Thoracic aorta (tissue), 2 donors: Measurements from ENCODE around the gene RABEP2. TPM values are rescaled to one million over a fixed set of nuclear protein-coding genes. Genes with fewer than 3 reads are reported as not detected.

Source experiments
- ATAC-seq: fragments of 150-250 bp; one replicate; pipeline ENCODE4 v1.8.0; 2017; ENCODE audit warnings: low read depth; ENCODE audit not compliant: insufficient number of reproducible peaks, low FRiP score
- DNase-seq: peaks from one replicate; pipeline ENCODE4 v3.0.0-alpha.2; 2020; ENCODE audit warnings: low spot score
- H3K27ac ChIP-seq, 2 donors: fragments of 200-600 bp; sonication (generic); 1 replicate in 1 of 2; 2 replicates in 1 of 2; pipeline ENCODE4 v1.5.1; 2016; ENCODE audit warnings: mild to moderate bottlenecking in 2 of 2, moderate library complexity in 2 of 2
- H3K27me3 ChIP-seq: fragments of 200-600 bp; sonication (generic); replicated peaks from 2 replicates; pipeline ENCODE4 v1.6.0; 2016; ENCODE audit warnings: mild to moderate bottlenecking; ENCODE audit not compliant: insufficient read depth
- H3K36me3 ChIP-seq: fragments of 200-600 bp; sonication (generic); one replicate; pipeline ENCODE4 v1.5.1; 2016
- H3K4me1 ChIP-seq, 2 donors: fragments of 200-600 bp; sonication (generic); 1 replicate in 1 of 2; 2 replicates in 1 of 2; pipeline versions ENCODE4 v1.5.1 to v1.6.0; 2016; ENCODE audit warnings: low read depth in 2 of 2, mild to moderate bottlenecking in 1 of 2; ENCODE audit not compliant: control insufficient read depth in 1 of 2
- H3K4me3 ChIP-seq: fragments of 200-600 bp; sonication (generic); 2 replicates; pipeline ENCODE4 v1.5.1; 2016; ENCODE audit warnings: mild to moderate bottlenecking
- H3K9me3 ChIP-seq: fragments of 200-600 bp; sonication (generic); 2 replicates; pipeline ENCODE4 v1.5.1; 2016
- total RNA-seq, 2 donors: library from RNA; depleted of rRNA; stranded (reverse); fragments of >200 nt; gene quantifications; one replicate each; pipeline versions ENCODE4 v1.1.0 to v1.2.3, GENCODE V29; 2016
- TF ChIP-seq, protein P1 (sequence below): fragments of 200-600 bp; sonication (generic); IDR thresholded peaks from one replicate; pipeline ENCODE4 v1.5.1; 2019; ENCODE audit warnings: antibody characterized with exemption

The RABEP2 gene
- total RNA-seq, 2 donors from 2014 or later: 18.3 to 62.0 TPM

DNA sequence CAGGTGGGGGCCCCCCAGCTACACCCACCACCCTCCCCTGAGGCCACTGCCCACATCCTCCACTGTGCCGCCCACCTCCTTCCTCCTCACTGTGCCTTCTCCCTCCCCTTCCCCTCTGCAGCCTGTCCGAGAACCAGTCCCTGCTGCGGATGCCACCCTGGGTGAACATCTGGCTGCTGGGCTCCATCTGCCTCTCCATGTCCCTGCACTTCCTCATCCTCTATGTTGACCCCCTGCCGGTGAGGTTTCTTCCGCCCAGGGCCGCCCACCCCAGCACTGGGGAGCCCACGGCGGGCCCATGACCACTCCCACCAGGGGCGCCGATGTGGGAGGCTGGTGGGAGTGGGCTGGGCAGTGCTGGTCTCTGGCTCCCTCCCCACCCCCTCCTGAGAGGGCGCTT lies 22.1 kb downstream of the RABEP2 start:
- Histone ChIP-seq H3K27me3 (no peaks in the 10 kb centered on the region), H3K9me3 (no peaks in the 10 kb centered on the region), H3K4me1 (no peaks in the 10 kb centered on the region), H3K36me3 (peaks cover 5% of the 10 kb centered on the region), H3K27ac (no peak overlapping the region), H3K4me3 (no peak overlapping the region)
- DNase-seq (no peak), ATAC-seq (no peak)
- TF ChIP-seq, protein P1, sequence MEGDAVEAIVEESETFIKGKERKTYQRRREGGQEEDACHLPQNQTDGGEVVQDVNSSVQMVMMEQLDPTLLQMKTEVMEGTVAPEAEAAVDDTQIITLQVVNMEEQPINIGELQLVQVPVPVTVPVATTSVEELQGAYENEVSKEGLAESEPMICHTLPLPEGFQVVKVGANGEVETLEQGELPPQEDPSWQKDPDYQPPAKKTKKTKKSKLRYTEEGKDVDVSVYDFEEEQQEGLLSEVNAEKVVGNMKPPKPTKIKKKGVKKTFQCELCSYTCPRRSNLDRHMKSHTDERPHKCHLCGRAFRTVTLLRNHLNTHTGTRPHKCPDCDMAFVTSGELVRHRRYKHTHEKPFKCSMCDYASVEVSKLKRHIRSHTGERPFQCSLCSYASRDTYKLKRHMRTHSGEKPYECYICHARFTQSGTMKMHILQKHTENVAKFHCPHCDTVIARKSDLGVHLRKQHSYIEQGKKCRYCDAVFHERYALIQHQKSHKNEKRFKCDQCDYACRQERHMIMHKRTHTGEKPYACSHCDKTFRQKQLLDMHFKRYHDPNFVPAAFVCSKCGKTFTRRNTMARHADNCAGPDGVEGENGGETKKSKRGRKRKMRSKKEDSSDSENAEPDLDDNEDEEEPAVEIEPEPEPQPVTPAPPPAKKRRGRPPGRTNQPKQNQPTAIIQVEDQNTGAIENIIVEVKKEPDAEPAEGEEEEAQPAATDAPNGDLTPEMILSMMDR: no peak

DNA sequence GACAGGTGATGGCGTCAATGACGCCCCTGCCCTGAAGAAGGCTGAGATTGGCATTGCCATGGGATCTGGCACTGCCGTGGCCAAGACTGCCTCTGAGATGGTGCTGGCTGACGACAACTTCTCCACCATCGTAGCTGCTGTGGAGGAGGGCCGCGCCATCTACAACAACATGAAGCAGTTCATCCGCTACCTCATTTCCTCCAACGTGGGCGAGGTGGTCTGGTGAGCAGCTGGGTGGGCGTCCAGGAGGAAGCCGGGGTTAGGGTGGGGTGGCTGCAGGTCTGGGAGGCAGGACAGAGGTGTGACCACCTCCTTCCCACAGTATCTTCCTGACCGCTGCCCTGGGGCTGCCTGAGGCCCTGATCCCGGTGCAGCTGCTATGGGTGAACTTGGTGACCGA lies 23.2 kb downstream of the RABEP2 start:
- TF ChIP-seq, protein P1: no peak
- no peak for DNase-seq
- H3K27me3 ChIP-seq: no peaks in the 10 kb centered on the region
- no peak for ATAC-seq
- H3K4me3 ChIP-seq: no peak overlapping the region
- no peaks in the 10 kb centered on the region for H3K9me3 ChIP-seq
- no peak overlapping the region for H3K27ac ChIP-seq
- no peaks in the 10 kb centered on the region for H3K4me1 ChIP-seq
- H3K36me3 ChIP-seq: peaks cover 5% of the 10 kb centered on the region

DNA sequence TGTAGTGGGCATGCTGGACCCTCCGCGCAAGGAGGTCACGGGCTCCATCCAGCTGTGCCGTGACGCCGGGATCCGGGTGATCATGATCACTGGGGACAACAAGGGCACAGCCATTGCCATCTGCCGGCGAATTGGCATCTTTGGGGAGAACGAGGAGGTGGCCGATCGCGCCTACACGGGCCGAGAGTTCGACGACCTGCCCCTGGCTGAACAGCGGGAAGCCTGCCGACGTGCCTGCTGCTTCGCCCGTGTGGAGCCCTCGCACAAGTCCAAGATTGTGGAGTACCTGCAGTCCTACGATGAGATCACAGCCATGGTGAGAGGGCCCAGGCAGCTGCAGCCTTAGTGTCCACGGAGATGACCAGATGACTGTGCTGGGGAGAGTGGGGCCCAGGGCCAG lies 24.4 kb downstream of the RABEP2 start:
- ATAC-seq (no peak), DNase-seq (no peak)
- H3K27me3 ChIP-seq: no peaks in the 10 kb centered on the region
- no peak overlapping the region for H3K4me3 ChIP-seq
- H3K4me1 ChIP-seq: no peaks in the 10 kb centered on the region
- no peaks in the 10 kb centered on the region for H3K9me3 ChIP-seq
- H3K36me3 ChIP-seq: peaks cover 5% of the 10 kb centered on the region
- H3K27ac ChIP-seq: no peak overlapping the region
- TF ChIP-seq, protein P1: no peak

DNA sequence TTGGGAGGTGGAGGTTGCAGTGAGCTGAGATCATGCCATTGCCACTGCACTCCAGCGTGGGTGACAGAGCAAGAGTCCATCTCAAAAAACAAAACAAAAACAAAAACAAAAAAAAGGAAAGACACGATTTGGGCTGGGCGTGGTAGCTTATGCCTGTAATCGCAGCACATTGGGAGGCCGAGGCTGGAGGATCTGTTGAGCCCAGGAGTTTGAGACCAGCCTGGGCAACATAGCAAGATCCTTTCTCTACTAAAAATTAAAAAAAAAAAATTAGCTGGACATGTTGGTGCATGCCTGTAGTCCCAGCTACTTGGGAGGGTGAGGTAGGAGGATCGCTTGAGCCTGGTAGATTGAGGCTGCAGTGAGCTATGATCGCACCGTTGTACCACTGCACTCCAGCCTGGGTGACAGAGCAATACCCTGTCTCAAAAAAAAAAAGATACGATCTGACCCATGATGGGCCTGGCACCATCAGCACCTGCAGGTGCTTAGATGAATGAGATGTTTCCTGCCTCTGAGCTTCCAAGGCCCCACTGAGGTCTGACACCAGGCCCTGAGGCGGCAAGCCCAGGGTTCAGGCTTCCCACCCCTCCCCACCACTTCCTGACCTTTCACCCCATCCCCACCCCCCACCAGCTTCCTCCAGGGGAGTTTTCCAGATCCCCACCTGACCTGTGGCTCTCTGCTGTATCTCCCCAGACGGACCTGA lies 25.0 kb downstream of the RABEP2 start:
- Histone ChIP-seq H3K27me3 (no peaks in the 10 kb centered on the region), H3K9me3 (no peaks in the 10 kb centered on the region), H3K36me3 (peaks cover 2% of the 10 kb centered on the region), H3K27ac (no peak overlapping the region), H3K4me1 (no peaks in the 10 kb centered on the region), H3K4me3 (no peak overlapping the region)
- DNase-seq (no peak), ATAC-seq (no peak)
- TF ChIP-seq, protein P1: no peak

DNA sequence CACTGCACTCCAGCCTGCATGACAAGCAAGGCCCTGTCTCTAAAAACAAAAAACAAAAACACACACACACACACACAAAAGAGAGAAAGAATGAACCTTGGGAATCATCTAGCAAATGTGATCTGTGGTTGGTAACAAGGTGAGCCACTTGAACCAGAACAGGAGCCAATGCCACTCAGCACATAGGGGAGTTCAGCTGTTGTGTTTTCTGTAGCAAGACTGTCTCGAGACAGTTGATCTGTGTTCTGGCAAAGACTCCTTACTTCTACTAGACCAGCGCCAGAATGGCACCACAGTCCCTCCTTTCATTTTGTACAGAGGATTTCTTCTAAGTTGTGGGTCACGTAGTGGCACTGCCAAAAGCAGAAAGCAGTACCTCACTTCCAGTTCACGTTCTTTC lies 26.1 kb downstream of the RABEP2 start:
- no peak overlapping the region for H3K27ac ChIP-seq
- ATAC-seq (no peak), DNase-seq (no peak)
- TF ChIP-seq, protein P1: no peak
- no peaks in the 10 kb centered on the region for H3K27me3 ChIP-seq
- H3K36me3 ChIP-seq: no peaks in the 10 kb centered on the region
- no peaks in the 10 kb centered on the region for H3K4me1 ChIP-seq
- H3K4me3 ChIP-seq: no peak overlapping the region
- no peaks in the 10 kb centered on the region for H3K9me3 ChIP-seq
